SK-N-MC (cell line): ENCODE measurements around the gene CTNNA2.

Experiments used
- EZH2 ChIP-seq: fragments of 200-600 bp; sonication (generic); IDR thresholded peaks from one replicate; pipeline ENCODE4 v1.6.1; 2017; ENCODE audit warnings: antibody characterized with exemption
- POLR2AphosphoS5 ChIP-seq: IDR thresholded peaks from 2 replicates; pipeline ENCODE4 v1.6.1; 2012; ENCODE audit warnings: mild to moderate bottlenecking, low read depth, low read length, borderline replicate concordance

DNA sequence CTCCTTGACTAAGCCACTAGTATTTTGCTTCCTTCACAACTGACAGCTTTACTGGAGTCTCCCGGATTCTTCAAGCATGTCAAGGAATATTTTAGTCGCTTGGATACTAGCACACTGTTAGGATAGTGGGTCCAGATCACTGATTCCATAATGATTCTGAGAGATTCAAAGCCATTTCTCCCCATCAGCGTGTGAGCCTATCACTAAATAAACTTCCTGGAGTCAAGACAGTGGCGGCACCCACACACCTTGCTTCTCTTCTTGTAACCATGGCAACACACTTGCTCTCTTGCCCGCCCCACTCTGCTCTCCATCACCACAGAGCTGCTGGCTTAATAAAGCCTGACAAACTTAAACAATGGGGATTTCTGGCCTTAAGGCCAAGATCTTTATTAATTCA lies 546.6 kb downstream of the CTNNA2 start:
- TF ChIP-seq POLR2AphosphoS5 (no peak), EZH2 (no peak)
